HL-60 (cell line): ENCODE measurements around the gene CUL4A.

Source experiments
- DNase-seq, 2 experiments: peaks; one replicate each; pipeline ENCODE4 v3.0.0-alpha.2; 2010 to 2020; ENCODE audit warnings: low read depth in 1 of 2, low spot score in 1 of 2
- H3K27ac ChIP-seq: fragments of 250-450 bp; sonication (Bioruptor Pico); replicated peaks from 2 replicates; pipeline ENCODE4 v1.5.1; 2020; ENCODE audit warnings: mild to moderate bottlenecking, moderate library complexity
- H3K27me3 ChIP-seq: fragments of 250-450 bp; sonication (Bioruptor Pico); 2 replicates; pipeline ENCODE4 v1.5.1; 2021; ENCODE audit warnings: mild to moderate bottlenecking, moderate library complexity; ENCODE audit not compliant: insufficient read depth, poor library complexity, severe bottlenecking
- H3K4me3 ChIP-seq: replicated peaks from 2 replicates; pipeline ENCODE4 v1.5.1; 2011; ENCODE audit warnings: mild to moderate bottlenecking, control low read depth, low read length; ENCODE audit not compliant: insufficient read depth
- GABPA ChIP-seq: IDR thresholded peaks from 2 replicates; pipeline ENCODE4 v1.6.1; 2012; ENCODE audit warnings: low read depth
- POLR2AphosphoS5 ChIP-seq: IDR thresholded peaks from 2 replicates; pipeline ENCODE4 v1.6.1; 2012; ENCODE audit warnings: low read depth
- SPI1 ChIP-seq: IDR thresholded peaks from 2 replicates; pipeline ENCODE4 v1.6.1; 2012; ENCODE audit warnings: low read depth, mild to moderate bottlenecking, borderline replicate concordance
- TF ChIP-seq, protein P1 (sequence below): IDR thresholded peaks from 2 replicates; pipeline ENCODE4 v1.6.1; 2012; ENCODE audit warnings: low read depth; ENCODE audit not compliant: insufficient replicate concordance
- TF ChIP-seq, protein P2 (sequence below): IDR thresholded peaks from one replicate; pipeline ENCODE4 v1.5.1; 2011; ENCODE audit warnings: low read length, control low read depth, inconsistent platforms; ENCODE audit not compliant: insufficient read depth

CUL4A gene

DNA sequence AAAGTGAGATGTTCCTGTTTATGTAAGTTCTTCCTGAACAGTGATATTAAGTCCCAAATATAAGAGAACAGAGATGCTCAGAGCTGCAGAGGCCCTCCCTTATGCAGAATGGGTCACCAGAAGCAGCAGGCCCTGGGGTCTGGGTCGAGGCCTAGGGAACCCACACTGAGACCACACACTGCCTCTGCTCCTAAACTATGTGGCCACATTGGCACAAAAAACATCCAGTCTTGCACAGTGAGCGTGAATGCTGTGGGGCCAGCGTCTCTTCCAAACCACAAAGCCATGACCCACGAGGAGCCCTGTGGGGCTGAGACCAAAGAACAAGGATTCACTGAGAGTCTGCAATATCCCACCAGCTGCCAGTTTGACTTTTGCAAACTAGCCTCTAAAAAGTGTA is 27.4 kb upstream of the CUL4A start:
- Histone ChIP-seq H3K27me3 (no peaks in the 10 kb centered on the region), H3K27ac (no peak overlapping the region), H3K4me3 (no peak overlapping the region)
- no peak for TF ChIP-seq POLR2AphosphoS5
- TF ChIP-seq, protein P1, sequence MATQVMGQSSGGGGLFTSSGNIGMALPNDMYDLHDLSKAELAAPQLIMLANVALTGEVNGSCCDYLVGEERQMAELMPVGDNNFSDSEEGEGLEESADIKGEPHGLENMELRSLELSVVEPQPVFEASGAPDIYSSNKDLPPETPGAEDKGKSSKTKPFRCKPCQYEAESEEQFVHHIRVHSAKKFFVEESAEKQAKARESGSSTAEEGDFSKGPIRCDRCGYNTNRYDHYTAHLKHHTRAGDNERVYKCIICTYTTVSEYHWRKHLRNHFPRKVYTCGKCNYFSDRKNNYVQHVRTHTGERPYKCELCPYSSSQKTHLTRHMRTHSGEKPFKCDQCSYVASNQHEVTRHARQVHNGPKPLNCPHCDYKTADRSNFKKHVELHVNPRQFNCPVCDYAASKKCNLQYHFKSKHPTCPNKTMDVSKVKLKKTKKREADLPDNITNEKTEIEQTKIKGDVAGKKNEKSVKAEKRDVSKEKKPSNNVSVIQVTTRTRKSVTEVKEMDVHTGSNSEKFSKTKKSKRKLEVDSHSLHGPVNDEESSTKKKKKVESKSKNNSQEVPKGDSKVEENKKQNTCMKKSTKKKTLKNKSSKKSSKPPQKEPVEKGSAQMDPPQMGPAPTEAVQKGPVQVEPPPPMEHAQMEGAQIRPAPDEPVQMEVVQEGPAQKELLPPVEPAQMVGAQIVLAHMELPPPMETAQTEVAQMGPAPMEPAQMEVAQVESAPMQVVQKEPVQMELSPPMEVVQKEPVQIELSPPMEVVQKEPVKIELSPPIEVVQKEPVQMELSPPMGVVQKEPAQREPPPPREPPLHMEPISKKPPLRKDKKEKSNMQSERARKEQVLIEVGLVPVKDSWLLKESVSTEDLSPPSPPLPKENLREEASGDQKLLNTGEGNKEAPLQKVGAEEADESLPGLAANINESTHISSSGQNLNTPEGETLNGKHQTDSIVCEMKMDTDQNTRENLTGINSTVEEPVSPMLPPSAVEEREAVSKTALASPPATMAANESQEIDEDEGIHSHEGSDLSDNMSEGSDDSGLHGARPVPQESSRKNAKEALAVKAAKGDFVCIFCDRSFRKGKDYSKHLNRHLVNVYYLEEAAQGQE = no peak
- no peak for TF ChIP-seq SPI1
- no peak for TF ChIP-seq GABPA
- TF ChIP-seq, protein P2, sequence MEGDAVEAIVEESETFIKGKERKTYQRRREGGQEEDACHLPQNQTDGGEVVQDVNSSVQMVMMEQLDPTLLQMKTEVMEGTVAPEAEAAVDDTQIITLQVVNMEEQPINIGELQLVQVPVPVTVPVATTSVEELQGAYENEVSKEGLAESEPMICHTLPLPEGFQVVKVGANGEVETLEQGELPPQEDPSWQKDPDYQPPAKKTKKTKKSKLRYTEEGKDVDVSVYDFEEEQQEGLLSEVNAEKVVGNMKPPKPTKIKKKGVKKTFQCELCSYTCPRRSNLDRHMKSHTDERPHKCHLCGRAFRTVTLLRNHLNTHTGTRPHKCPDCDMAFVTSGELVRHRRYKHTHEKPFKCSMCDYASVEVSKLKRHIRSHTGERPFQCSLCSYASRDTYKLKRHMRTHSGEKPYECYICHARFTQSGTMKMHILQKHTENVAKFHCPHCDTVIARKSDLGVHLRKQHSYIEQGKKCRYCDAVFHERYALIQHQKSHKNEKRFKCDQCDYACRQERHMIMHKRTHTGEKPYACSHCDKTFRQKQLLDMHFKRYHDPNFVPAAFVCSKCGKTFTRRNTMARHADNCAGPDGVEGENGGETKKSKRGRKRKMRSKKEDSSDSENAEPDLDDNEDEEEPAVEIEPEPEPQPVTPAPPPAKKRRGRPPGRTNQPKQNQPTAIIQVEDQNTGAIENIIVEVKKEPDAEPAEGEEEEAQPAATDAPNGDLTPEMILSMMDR = no peak
- no peak for DNase-seq

GRCh38 chr13:113183450-113184129 is 25.8 kb upstream of the CUL4A start:
- DNase-seq = no peak
- Histone ChIP-seq H3K27ac (no peak overlapping the region), H3K27me3 (no peaks in the 10 kb centered on the region), H3K4me3 (no peak overlapping the region)
- TF ChIP-seq SPI1 = no peak
- TF ChIP-seq POLR2AphosphoS5 = no peak
- TF ChIP-seq, protein P2 = no peak
- TF ChIP-seq GABPA = no peak
- TF ChIP-seq, protein P1 = no peak

DNA sequence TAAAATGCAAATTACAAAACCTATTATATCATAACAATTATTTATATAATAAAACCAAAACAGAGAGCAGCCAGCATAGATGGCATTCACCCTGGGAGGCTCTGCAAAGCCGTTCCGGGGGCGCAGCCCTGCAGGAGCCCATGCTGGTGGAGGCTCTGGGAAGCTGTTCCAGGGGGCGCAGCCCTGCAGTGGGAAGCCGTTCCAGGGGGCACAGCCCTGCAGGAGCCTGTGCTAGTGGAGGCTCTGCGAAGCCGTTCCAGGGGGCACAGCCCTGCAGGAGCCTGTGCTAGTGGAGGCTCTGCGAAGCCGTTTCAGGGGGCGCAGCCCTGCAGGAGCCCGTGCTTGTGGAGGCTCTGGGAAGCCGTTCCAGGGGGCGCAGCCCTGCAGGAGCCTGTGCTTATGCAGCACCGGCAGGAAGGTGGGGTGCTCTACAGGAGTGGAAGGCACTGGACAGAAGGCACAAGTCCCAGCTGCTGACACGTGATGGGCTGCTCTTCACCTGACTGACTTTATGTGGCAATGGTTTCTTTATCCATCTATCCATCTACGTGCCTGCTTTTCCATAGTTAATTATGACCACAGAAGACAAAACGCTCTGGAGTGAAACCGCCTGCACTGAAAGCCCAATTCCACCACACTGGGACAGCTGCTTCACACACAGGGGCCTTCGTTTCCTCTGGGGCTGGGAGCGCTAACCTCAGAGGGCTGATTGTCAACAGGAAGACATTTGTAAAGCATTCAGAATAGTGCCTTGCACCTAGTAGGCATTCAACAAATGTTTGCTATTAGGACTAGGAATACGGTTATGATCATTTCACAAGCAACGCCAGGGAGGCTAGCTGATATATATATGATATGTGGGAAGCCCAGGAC is 24.6 kb upstream of the CUL4A start:
- Histone ChIP-seq H3K27me3 (no peaks in the 10 kb centered on the region), H3K27ac (no peak overlapping the region), H3K4me3 (no peak overlapping the region)
- TF ChIP-seq, protein P1 = no peak
- no peak for TF ChIP-seq GABPA
- TF ChIP-seq SPI1 = no peak
- TF ChIP-seq, protein P2 = no peak
- no peak for TF ChIP-seq POLR2AphosphoS5
- DNase-seq = no peak
